HEK293T (cell line): Measurements from ENCODE around the gene HSD17B8.

Source experiments
- ARNT ChIP-seq: fragments of 450-650 bp; IDR thresholded peaks from 2 replicates; pipeline ENCODE4 v1.6.1; 2017; ENCODE audit warnings: mild to moderate bottlenecking
- BHLHE40 ChIP-seq: fragments of 450-650 bp; IDR thresholded peaks from 2 replicates; pipeline ENCODE4 v1.6.1; 2016; ENCODE audit warnings: mild to moderate bottlenecking, moderate library complexity, borderline replicate concordance
- ELF4 ChIP-seq: fragments of 450-650 bp; IDR thresholded peaks from 2 replicates; pipeline ENCODE4 v1.6.1; 2017; ENCODE audit warnings: antibody characterized with exemption
- FOXA1 ChIP-seq: fragments of 450-650 bp; IDR thresholded peaks from 2 replicates; pipeline ENCODE4 v1.6.1; 2016; ENCODE audit warnings: mild to moderate bottlenecking
- FOXK2 ChIP-seq: fragments of 450-650 bp; IDR thresholded peaks from 2 replicates; pipeline ENCODE4 v1.6.1; 2016; ENCODE audit warnings: mild to moderate bottlenecking
- FOXM1 ChIP-seq: fragments of 450-650 bp; IDR thresholded peaks from 2 replicates; pipeline ENCODE4 v1.6.1; 2017; ENCODE audit warnings: mild to moderate bottlenecking, borderline replicate concordance
- HDGF ChIP-seq: fragments of 450-650 bp; IDR thresholded peaks from 2 replicates; pipeline ENCODE4 v1.6.1; 2017; ENCODE audit warnings: antibody characterized with exemption, borderline replicate concordance
- L3MBTL2 ChIP-seq: fragments of 450-650 bp; conservative IDR thresholded peaks from 2 replicates; pipeline ENCODE4 v1.6.1; 2016; ENCODE audit warnings: mild to moderate bottlenecking
- NFRKB ChIP-seq: fragments of 450-650 bp; IDR thresholded peaks from 2 replicates; pipeline ENCODE4 v1.6.1; 2016; ENCODE audit warnings: mild to moderate bottlenecking, moderate library complexity
- SP1 ChIP-seq: fragments of 450-650 bp; IDR thresholded peaks from 2 replicates; pipeline ENCODE4 v1.6.1; 2017
- SUZ12 ChIP-seq: fragments of 450-650 bp; IDR thresholded peaks from 2 replicates; pipeline ENCODE4 v1.6.1; 2016; ENCODE audit warnings: mild to moderate bottlenecking
- TARDBP ChIP-seq: fragments of 450-650 bp; IDR thresholded peaks from 2 replicates; pipeline ENCODE4 v1.6.1; 2016
- ZNF384 ChIP-seq: fragments of 450-650 bp; IDR thresholded peaks from 2 replicates; pipeline ENCODE4 v1.6.1; 2016

DNA sequence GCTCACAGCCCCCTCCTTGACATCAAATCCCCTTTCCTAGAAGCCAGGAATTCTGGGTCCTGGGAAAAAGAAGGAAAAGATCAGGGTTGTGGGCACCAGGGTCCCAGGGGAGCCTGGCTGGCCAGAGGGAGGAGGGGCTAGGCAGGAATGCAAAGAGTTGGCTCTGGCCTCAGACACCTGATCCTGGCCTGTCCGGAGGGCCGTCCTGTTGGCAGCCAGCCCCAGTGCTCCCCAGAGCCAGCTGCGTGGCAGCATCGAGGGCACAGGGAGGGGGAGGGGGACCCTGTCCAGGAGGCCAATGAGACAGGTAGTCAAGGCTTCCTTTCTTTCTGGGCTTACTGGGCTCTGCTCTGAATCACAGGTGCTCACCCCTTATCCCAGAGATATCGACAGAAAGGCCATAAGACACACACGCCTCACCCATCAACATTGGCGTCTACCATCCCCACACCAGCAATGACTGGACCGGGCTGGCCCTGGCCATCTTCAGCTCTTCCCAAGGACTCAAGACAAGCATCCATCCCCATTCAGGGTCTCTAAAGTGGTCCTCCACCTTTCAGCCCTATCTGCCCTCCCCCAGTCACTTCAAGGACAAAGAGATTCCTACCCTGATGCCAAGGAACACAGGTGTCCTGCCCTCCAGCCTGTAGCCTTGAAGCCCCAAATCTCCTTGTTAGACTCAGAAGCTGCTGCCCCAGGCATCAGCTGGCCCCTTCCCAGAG, 12.9 kb upstream of the HSD17B8 start:
- TF ChIP-seq SUZ12: no peak
- no peak for TF ChIP-seq L3MBTL2
- no peak for TF ChIP-seq ARNT
- no peak for TF ChIP-seq SP1
- TF ChIP-seq ZNF384: no peak
- no peak for TF ChIP-seq ELF4
- no peak for TF ChIP-seq FOXM1
- TF ChIP-seq BHLHE40: no peak
- TF ChIP-seq FOXK2: no peak
- TF ChIP-seq TARDBP: no peak
- TF ChIP-seq FOXA1: no peak
- TF ChIP-seq NFRKB: no peak
- TF ChIP-seq HDGF: no peak
